ENCODE results near the gene FES.

The FES gene

GRCh38 chr15:90875549-90875981 is 8.7 kb upstream of the FES start:
- in situ Hi-C loops (cut with HindIII; ENCODE audit: low sequenced_read_pairs): no loop called here

- in situ Hi-C loops (cut with HindIII; ENCODE audit: low sequenced_read_pairs): no loop called here
Measured at GRCh38 chr15:90876046-90876445, 8.3 kb upstream of the FES start.

- in situ Hi-C loops (cut with HindIII; ENCODE audit: low sequenced_read_pairs): no loop called here
Measured at GRCh38 chr15:90876512-90877170, 7.7 kb upstream of the FES start.

- in situ Hi-C loops (cut with HindIII; ENCODE audit: low sequenced_read_pairs): no loop called here
Measured at GRCh38 chr15:90877315-90877714, 7.0 kb upstream of the FES start.

GRCh38 chr15:90877996-90878395 is 6.3 kb upstream of the FES start:
- in situ Hi-C loops (cut with HindIII; ENCODE audit: low sequenced_read_pairs): no loop called here

- in situ Hi-C loops (cut with HindIII; ENCODE audit: low sequenced_read_pairs): no loop called here
Measured at GRCh38 chr15:90878660-90879059, 5.6 kb upstream of the FES start.

GRCh38 chr15:90879730-90880366 is 4.5 kb upstream of the FES start:
- in situ Hi-C loops (cut with HindIII; ENCODE audit: low sequenced_read_pairs): no loop called here

- in situ Hi-C loops (cut with HindIII; ENCODE audit: low sequenced_read_pairs): no loop called here
Measured at GRCh38 chr15:90880381-90881145, 3.7 kb upstream of the FES start.

GRCh38 chr15:90881181-90881977 is 2.9 kb upstream of the FES start:
- in situ Hi-C loops (cut with HindIII; ENCODE audit: low sequenced_read_pairs): no loop called here

GRCh38 chr15:90881978-90882721 is 2.2 kb upstream of the FES start:
- in situ Hi-C loops (cut with HindIII; ENCODE audit: low sequenced_read_pairs): no loop called here

GRCh38 chr15:90882781-90883525 is 1.4 kb upstream of the FES start:
- in situ Hi-C loops (cut with HindIII; ENCODE audit: low sequenced_read_pairs): no loop called here

GRCh38 chr15:90883526-90883975 is 753 bp upstream of the FES start:
- in situ Hi-C loops (cut with HindIII; ENCODE audit: low sequenced_read_pairs): no loop called here

- in situ Hi-C loops (cut with HindIII; ENCODE audit: low sequenced_read_pairs): no loop called here
Measured at GRCh38 chr15:90884719-90885431, 571 bp downstream of the FES start.

GRCh38 chr15:90885432-90886290 is 1.4 kb downstream of the FES start:
- in situ Hi-C loops (cut with HindIII; ENCODE audit: low sequenced_read_pairs): no loop called here

GRCh38 chr15:90886291-90886614 is 1.9 kb downstream of the FES start:
- in situ Hi-C loops (cut with HindIII; ENCODE audit: low sequenced_read_pairs): no loop called here

GRCh38 chr15:90887037-90887481 is 2.8 kb downstream of the FES start:
- in situ Hi-C loops (cut with HindIII; ENCODE audit: low sequenced_read_pairs): no loop called here

GRCh38 chr15:90889313-90889730 is 5.0 kb downstream of the FES start:
- in situ Hi-C loops (cut with HindIII; ENCODE audit: low sequenced_read_pairs): no loop called here
